HEK293 (cell line): ENCODE results near the gene TRIP10.

ENCODE experiments used
- ATF2 ChIP-seq: fragments of 450-650 bp; formaldehyde crosslinking; IDR thresholded peaks from 2 replicates; pipeline ENCODE4 v1.5.1; 2016; ENCODE audit warnings: missing biosample characterization, missing genetic modification characterization, low read depth
- CTCF ChIP-seq: fragments of 450-650 bp; formaldehyde crosslinking; IDR thresholded peaks from 2 replicates; pipeline ENCODE4 v1.5.1; 2016; ENCODE audit warnings: missing biosample characterization, missing genetic modification characterization
- RBAK ChIP-seq: fragments of 450-650 bp; formaldehyde crosslinking; IDR thresholded peaks from 2 replicates; pipeline ENCODE4 v1.5.1; 2016; ENCODE audit warnings: missing biosample characterization, missing genetic modification characterization
- WT1 ChIP-seq: fragments of 450-650 bp; formaldehyde crosslinking; IDR thresholded peaks from 2 replicates; pipeline ENCODE4 v1.5.1; 2016; ENCODE audit warnings: missing biosample characterization, missing genetic modification characterization
- ZBTB26 ChIP-seq: fragments of 450-650 bp; formaldehyde crosslinking; optimal IDR thresholded peaks from 2 replicates; pipeline ENCODE3; 2016; ENCODE audit warnings: missing biosample characterization, mild to moderate bottlenecking, missing genetic modification characterization
- ZFP3 ChIP-seq: fragments of 450-650 bp; formaldehyde crosslinking; IDR thresholded peaks from 2 replicates; pipeline ENCODE4 v1.5.1; 2016; ENCODE audit warnings: low read depth, missing biosample characterization, missing genetic modification characterization
- ZNF114 ChIP-seq: fragments of 450-650 bp; formaldehyde crosslinking; IDR thresholded peaks from 2 replicates; pipeline ENCODE4 v1.5.0; 2017; ENCODE audit warnings: missing biosample characterization, missing genetic modification characterization
- ZNF146 ChIP-seq: fragments of 450-650 bp; formaldehyde crosslinking; IDR thresholded peaks from 2 replicates; pipeline ENCODE4 v1.5.1; 2016; ENCODE audit warnings: missing biosample characterization, missing genetic modification characterization
- ZNF449 ChIP-seq: fragments of 450-650 bp; formaldehyde crosslinking; IDR thresholded peaks from 2 replicates; pipeline ENCODE4 v1.5.1; 2017; ENCODE audit warnings: missing biosample characterization, mild to moderate bottlenecking, missing genetic modification characterization, moderate library complexity
- ZNF501 ChIP-seq: fragments of 450-650 bp; formaldehyde crosslinking; IDR thresholded peaks from 2 replicates; pipeline ENCODE4 v1.5.1; 2016; ENCODE audit warnings: missing biosample characterization, missing genetic modification characterization
- ZNF561 ChIP-seq: fragments of 450-650 bp; IDR thresholded peaks from 2 replicates; pipeline ENCODE4 v1.5.1; 2018; ENCODE audit warnings: missing biosample characterization, missing genetic modification characterization, borderline replicate concordance
- ZNF664 ChIP-seq: fragments of 450-650 bp; formaldehyde crosslinking; IDR thresholded peaks from 2 replicates; pipeline ENCODE4 v1.5.1; 2016; ENCODE audit warnings: missing biosample characterization, missing genetic modification characterization
- ZSCAN16 ChIP-seq: fragments of 450-650 bp; formaldehyde crosslinking; IDR thresholded peaks from 2 replicates; pipeline ENCODE4 v1.5.1; 2016; ENCODE audit warnings: missing biosample characterization, missing genetic modification characterization

GRCh38 chr19:6800991-6801484 lies 61.6 kb downstream of the TRIP10 start:
- TF ChIP-seq CTCF (tag by site-specific recombination) (no peak), ZNF114 (no peak), ZNF501 (tag by site-specific recombination) (no peak), RBAK (tag by site-specific recombination) (no peak), ZFP3 (tag by site-specific recombination) (no peak), ZNF146 (tag by site-specific recombination) (no peak), WT1 (tag by site-specific recombination) (no peak), ZNF449 (no peak), ZSCAN16 (tag by site-specific recombination) (no peak), ZNF561 (tag by site-specific recombination) (no peak), ATF2 (tag by site-specific recombination) (no peak), ZNF664 (tag by site-specific recombination) (no peak), ZBTB26 (no peak)
